GM19193 (cell line): ENCODE results near the gene TMEM143.

ENCODE experiments used
- POLR2A ChIP-seq: IDR thresholded peaks from 4 replicates; pipeline ENCODE4 v1.6.1; 2011; ENCODE audit not compliant: insufficient read depth, insufficient read length; ENCODE audit errors: extremely low read depth

Gene TMEM143

DNA sequence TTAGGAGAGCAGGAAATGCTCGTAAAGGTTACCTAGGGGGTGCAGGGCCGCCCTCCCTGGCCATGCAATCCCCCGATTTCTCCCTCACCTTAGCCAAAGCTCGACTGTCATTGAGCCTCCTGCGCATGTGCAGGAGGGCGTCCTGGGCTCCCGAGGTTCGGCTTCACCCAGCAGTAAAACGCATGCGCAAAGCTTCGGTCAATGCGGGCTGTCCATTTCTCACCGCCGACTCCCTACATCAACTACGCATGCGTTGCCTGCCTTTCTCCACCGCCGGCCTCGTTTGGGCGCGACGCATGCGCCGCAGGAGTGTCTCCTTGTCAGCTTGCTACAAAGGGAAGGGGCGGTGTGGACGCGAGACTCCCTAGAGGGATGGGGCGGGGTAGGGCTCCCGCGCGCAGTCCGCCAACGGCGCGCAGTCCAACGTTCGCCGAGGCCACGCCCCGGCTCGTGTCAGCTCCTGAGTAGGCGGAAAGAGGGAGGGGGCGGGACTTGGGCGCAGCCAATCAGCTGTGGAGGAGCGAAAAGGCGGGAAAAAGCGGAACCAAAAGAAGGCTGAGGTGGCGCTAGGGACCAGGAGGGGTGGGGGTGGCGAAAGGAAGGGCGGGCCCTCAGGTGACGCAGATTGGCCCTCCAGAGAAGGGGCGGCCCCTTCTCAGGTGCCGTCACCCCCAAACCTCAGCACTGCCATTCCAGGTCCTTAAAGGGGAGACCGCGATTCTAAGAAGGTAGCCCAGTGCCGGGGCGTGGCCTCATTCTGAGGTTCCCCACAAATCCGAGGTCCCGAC, at the start of gene TMEM143, which contains the start of gene SYNGR4:
TSS of gene TMEM143 (minus strand) at position 131 of the 788 bp plus-strand sequence. CDS start at position 111, 20 bp downstream.
TSS of gene SYNGR4 (plus strand) at position 558 of the 788 bp plus-strand sequence. CDS start 1,476 bp downstream, outside the sequence.
- peak; percentile 56 for TF ChIP-seq POLR2A

DNA sequence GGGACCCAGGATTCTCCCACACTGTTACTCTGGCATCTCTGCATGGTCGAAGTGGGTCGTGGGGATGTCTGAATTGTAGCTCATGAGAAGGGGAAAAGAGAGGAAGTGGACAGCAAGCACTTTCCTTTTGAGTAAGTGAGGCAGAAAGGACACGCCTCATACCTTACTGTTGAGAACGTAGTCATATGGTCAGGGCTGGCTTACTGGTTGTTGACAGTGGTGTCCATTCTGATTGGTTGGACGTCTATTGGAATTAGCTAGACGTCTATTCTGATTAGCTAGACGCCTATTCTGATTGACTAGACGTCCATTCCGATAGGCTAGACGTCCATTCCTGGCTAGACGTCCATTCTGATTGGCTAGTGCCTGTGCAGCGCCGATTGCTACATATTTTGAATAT, 42.1 kb upstream of the TMEM143 start:
- TF ChIP-seq POLR2A, result no peak

DNA sequence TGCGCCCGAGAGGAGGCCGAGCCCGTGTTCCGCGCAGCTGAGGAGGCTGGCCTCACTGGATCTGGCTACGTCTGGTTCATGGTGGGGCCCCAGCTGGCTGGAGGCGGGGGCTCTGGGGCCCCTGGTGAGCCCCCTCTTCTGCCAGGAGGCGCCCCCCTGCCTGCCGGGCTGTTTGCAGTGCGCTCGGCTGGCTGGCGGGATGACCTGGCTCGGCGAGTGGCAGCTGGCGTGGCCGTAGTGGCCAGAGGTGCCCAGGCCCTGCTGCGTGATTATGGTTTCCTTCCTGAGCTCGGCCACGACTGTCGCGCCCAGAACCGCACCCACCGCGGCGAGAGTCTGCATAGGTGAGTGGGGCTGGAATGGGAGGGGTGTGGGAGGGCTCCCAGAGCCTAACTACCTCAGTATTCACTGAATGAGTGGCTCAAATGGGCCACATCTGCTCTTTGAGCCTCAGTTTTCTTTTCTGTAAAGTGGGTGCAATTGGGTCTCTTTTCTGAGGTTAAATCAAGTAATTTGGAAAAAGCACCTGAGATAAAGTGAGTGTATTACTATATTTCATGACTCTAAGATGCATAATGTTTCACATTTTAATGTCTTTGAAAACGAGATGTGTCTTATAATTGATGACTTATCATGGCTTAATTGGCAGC, 41.4 kb upstream of the TMEM143 start:
- TF ChIP-seq POLR2A, result no peak

DNA sequence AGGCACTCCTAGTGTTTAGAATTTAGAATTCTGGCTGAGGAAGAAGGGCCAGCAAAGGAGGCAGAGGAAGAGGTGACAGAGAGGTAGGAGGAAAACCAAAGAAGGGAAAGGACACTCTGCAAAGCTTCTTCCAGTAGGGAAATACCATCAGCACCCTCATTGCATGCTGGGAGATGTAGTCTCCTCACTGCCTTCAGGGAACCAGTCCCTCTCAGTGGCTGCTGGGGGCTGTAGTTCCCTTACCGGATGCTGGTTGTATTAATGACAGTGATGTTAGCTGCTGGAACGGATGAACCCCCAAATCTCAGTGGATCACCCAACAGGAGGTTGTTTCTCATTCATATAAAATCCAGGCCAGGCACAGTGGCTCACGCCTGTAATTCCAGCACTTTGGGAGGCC, 39.9 kb upstream of the TMEM143 start:
- no peak for TF ChIP-seq POLR2A

DNA sequence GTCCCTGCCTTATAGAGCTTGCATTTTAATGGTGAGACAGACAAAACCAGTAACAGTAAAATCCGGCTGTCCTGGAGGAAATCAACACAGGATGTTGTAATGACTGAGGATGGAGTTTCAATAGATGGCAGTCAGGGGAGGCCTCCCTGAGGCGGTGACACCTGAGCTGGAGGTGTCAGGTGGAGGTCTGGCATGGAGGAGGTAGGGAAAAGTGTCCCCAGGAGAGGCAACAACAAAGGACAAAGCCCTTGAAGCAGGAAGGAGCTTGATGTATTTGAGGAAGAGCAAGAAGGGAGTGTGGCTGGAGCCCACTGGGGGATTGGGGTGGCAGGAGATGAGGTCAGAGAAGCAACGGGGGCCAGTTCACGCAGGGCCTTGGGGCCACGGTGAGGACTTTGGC, 37.5 kb upstream of the TMEM143 start:
- no peak for TF ChIP-seq POLR2A

DNA sequence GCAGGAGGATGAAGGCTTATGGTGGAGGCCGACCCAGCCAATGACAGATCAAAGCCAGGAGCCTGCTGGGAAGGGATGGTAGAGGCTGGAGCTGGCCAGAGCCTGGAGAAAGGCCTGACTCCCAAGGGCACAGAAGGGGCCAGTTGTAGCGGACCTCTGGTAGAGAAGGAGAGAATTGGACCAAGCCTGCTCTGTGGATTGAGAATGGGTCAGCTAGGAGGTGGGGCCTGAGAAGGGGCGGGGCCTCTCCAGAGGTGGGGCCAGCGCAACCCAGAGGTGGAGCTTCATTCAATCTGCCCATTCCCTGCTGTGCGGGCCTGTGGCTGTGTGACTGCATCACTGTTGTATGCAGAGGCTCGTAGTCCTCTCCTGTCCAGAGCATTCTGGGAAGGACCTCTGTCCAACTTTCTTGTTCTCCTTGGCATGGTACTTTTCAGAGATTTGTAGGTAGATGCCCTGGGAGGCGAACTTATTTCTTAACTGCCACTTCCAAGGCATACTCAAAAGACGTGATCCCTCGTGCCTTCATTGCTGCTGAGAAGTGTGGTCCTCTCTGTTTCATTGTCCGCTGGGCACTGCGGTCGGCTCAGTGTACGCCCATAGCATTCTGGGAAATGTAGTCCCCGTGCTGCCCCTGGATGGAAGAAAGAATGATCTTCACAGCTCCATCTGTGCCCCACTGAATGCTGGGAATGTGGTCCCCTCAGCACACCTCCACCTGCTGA, 36.4 kb upstream of the TMEM143 start:
- no peak for TF ChIP-seq POLR2A

DNA sequence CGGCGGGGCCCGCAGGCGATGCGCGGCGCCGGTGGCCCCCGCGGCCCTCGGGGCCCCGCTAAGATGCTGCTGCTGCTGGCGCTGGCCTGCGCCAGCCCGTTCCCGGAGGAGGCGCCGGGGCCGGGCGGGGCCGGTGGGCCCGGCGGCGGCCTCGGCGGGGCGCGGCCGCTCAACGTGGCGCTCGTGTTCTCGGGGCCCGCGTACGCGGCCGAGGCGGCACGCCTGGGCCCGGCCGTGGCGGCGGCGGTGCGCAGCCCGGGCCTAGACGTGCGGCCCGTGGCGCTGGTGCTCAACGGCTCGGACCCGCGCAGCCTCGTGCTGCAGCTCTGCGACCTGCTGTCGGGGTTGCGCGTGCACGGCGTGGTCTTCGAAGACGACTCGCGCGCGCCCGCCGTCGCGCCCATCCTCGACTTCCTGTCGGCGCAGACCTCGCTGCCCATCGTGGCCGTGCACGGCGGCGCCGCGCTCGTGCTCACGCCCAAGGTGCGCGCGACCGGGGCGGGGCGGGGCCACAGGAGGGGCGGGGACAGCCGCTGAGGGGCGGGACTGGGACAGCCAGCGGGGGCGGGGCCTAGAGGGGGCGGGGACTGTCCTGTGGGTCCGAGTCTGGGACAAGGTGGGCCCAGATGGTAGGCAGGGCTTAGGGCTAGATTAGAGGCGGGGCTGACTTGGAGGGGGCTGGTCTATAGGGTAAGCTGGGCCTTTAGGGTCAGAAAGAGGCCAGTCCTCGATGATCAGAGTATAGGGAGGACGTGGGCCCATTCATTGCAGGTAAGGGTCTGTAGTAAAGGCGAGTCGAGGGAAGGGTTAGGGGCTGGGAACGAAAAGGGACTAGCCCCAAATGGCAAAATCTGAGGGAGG, 34.9 kb upstream of the TMEM143 start:
- peak; percentile 59 for TF ChIP-seq POLR2A

DNA sequence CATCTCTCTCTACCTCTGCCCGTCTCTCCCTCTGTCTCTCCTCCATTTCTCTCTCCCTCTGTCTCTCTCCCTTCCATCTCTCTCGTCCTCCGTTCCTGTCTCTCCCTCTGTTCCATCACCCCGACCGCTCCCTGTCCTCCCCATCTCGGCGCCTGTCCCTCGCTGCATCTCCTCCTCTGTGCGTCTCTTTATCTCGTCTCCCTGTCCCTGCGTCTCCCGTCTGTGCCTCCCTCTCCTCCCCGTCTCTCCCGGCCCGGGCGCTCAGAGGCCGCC, 34.3 kb upstream of the TMEM143 start:
- no peak for TF ChIP-seq POLR2A

DNA sequence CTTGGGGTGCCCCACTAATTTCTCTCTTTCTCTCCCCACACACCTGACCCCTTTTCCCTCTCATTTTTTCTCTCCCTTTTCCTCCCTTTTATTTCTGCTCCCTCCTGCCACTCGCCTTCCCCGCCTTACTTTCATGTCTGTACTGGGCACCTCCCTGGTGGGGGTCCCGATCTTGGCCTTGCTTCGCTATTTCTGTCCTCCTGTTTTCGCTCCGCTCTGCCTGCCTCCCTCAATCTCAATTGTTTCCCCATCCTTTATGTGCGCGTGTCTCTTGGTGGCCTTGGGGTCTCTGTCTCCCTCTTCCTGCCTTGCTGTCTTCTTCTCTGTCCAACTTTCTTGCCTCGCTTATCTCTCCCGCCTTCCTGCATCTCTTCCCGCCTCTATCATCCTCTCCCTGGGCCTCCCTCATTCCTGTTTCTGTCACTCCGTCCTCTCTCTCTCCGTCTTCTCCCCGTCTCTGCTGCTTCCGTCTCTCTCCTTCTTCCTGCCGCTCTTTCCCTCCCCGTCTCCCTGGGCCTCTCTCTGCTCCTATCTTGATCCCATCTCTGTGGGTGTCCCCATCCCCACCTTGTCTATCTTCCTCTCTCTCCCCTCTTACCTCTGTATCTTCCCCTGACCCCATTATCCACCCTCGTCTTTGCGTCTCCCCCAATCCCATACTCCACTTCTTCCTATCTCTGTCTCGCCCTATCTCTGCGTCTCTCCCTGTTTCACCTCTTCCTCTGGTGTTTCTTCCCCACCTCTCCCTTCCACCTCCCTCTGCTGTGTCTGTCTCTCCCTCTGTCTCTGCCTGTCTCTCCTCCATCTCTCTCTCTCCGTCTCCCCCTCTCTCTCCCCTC, 33.7 kb upstream of the TMEM143 start:
- TF ChIP-seq POLR2A, result no peak

DNA sequence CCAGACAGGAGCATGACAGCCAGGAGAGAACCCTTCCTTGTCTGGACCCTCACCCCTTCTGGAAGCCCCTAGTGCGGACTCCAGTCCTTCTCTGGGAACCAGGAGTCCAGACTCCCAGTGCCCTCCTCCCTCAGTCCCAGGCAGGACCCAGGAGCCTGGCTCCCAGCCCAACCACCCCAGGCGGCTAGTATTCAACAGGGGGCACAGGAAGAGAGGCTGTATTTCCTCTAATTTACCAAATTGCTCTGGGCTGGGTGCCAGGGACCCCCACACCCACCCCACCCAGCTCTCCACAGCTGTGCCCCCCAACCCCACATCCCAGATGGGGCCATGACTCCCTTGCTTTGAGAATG, 33.1 kb upstream of the TMEM143 start:
- TF ChIP-seq POLR2A, result no peak

DNA sequence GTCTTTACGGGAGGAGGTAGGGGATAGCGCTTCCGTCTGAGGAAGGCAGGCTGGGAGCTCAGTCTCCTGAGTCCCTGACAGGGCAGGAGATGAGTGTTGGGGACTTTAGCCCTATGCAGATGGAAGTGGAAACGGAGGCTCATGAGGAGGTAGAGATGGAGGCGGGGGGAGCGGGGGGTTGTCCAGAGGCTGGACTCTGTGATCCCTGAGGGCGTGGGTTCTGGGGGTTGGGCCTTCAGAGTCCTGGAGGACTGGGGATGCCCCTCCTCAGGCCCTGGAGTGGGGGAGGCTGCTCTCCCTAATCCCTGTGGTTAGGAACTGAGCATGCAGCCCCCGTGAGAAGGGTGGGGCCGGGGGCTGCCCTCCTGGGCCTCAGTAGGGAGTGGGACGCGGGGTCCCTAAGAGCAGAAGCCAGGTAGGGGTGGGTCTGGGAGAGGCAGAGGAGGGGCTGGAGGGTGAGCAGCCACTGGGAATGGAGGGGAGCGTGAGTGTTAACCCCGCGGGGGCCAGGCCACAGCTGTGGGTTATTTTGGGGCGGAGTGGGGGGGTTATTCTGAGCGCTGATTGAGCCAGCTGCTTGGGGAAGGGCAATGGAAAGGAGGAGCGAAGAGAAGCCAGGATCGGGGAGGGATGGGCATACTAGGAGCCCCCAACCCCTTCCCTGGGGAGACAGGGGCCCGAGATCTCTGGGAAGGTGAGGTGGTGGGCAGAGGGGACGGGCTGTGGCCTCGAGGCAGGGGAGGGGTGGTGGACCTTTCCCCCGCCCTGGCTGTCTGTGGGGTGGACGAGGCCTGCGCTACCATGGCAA, 32.5 kb upstream of the TMEM143 start:
- no peak for TF ChIP-seq POLR2A

DNA sequence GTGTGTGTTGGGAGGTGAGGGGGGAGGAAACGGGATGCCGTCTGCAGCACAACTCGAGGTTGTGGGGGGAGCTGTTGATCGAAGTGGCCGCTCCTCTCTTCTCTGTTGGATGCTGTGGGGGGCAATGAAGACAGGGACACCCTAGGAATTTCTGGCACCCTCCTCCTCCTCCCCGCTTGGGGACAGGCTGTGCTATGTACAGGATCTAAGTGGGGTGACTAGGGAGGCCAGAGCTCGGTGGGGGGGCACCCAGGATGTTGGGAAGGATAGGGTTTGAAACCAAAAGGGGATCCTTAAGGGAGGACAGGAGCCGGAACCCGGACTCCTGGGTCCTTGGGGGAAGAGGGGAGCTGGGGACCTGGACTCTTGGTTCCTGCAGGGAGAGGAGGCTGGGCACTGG, 31.8 kb upstream of the TMEM143 start:
- TF ChIP-seq POLR2A, result no peak

DNA sequence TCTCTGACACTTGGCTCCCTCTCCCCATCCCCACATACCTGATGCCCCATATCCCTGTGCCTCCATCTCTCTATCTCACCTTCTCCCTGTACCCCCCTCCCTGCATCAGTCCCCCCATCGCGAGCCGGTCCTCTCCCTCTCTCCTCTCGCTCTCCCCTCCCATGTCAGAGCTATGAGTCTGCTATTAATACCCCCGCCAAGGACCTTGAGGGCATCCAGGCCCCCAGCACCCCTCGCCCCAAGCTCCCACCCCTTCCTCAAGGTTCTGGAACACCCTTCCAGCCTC, 31.4 kb upstream of the TMEM143 start:
- no peak for TF ChIP-seq POLR2A
